HAP-1 (cell line): ENCODE data around the gene LRGUK.
A peak's percentile ranks its signal among the peaks of the same experiment; 100 is the strongest.
"Not testable (repeated sequence)": the region's sequence is repeated elsewhere in the genome, so short reads cannot be mapped to it uniquely, and the experiment has no call there.

Experiments used
- DNase-seq, 2 experiments: peaks; one replicate each; pipeline ENCODE4 v3.0.0-alpha.2; 2016 to 2020; ENCODE audit warnings: low spot score in 2 of 2
- H3K27me3 ChIP-seq: fragments of 250-450 bp; sonication (Bioruptor Pico); 2 replicates; pipeline ENCODE4 v1.5.1; 2020; ENCODE audit warnings: low read depth, mild to moderate bottlenecking, moderate library complexity
- H3K36me3 ChIP-seq: fragments of 250-450 bp; sonication (Bioruptor Pico); replicated peaks from 2 replicates; pipeline ENCODE4 v1.5.1; 2020; ENCODE audit warnings: mild to moderate bottlenecking
- H3K4me1 ChIP-seq: fragments of 250-450 bp; sonication (Bioruptor Pico); 2 replicates; pipeline ENCODE4 v1.5.1; 2020; ENCODE audit warnings: mild to moderate bottlenecking
- H3K4me3 ChIP-seq: fragments of 250-450 bp; sonication (Bioruptor Pico); 2 replicates; pipeline ENCODE4 v1.5.1; 2020; ENCODE audit warnings: mild to moderate bottlenecking, moderate library complexity
- H3K9me3 ChIP-seq: fragments of 250-450 bp; sonication (Bioruptor Pico); 2 replicates; pipeline ENCODE4 v1.5.1; 2020; ENCODE audit warnings: mild to moderate bottlenecking, moderate library complexity
- in situ Hi-C: fragments of 300-500 bp; cut with MboI; formaldehyde crosslinking; loops from 3 replicates; pipeline ENCODE4 v1.14.3; 2020; ENCODE audit warnings: low sequenced_read_pairs, inconsistent platforms, mixed read lengths

The LRGUK gene

GRCh38 chr7:134210227-134210626, 83.1 kb downstream of the LRGUK start:
- H3K36me3 ChIP-seq: no peaks in the 10 kb centered on the region
- H3K4me3 ChIP-seq: no peak overlapping the region
- in situ Hi-C loops: no loop called here
- no peaks in the 10 kb centered on the region for H3K4me1 ChIP-seq
- no peaks in the 10 kb centered on the region for H3K27me3 ChIP-seq
- H3K9me3 ChIP-seq: no peaks in the 10 kb centered on the region
- no peak for DNase-seq

- H3K36me3 ChIP-seq: no peaks in the 10 kb centered on the region
- in situ Hi-C loops: no loop called here
- no peak overlapping the region for H3K4me3 ChIP-seq
- H3K4me1 ChIP-seq: no peaks in the 10 kb centered on the region; the same call in 1 of the 2 replicates
- no peaks in the 10 kb centered on the region for H3K9me3 ChIP-seq
- DNase-seq: no peak
- no peaks in the 10 kb centered on the region for H3K27me3 ChIP-seq
These were observed 84.0 kb downstream of the LRGUK start for GRCh38 chr7:134210976-134211663.

DNA sequence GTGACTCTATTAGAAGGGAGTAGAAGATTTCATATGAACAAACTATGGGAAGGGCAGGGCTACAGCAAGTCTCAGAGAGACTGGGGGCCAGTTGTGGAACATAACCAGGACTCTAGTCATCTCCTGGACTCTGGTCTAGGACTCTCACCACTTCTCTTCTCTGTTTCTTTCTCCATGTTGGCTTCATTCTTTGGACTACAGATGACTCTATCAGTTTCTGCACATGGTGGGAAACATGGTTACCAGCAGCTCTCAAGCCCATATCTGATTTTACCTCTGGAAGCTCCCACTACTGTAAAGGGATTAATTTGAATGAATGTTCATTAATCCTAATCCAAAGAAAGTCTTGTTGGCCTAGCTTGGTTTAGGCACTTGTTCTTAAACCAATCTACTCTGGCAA, 84.7 kb downstream of the LRGUK start:
- no peaks in the 10 kb centered on the region for H3K9me3 ChIP-seq
- no peaks in the 10 kb centered on the region for H3K27me3 ChIP-seq
- DNase-seq: no peak
- in situ Hi-C loops: no loop called here
- H3K4me3 ChIP-seq: no peak overlapping the region
- no peaks in the 10 kb centered on the region for H3K36me3 ChIP-seq
- H3K4me1 ChIP-seq: no peaks in the 10 kb centered on the region; the same call in 1 of the 2 replicates

DNA sequence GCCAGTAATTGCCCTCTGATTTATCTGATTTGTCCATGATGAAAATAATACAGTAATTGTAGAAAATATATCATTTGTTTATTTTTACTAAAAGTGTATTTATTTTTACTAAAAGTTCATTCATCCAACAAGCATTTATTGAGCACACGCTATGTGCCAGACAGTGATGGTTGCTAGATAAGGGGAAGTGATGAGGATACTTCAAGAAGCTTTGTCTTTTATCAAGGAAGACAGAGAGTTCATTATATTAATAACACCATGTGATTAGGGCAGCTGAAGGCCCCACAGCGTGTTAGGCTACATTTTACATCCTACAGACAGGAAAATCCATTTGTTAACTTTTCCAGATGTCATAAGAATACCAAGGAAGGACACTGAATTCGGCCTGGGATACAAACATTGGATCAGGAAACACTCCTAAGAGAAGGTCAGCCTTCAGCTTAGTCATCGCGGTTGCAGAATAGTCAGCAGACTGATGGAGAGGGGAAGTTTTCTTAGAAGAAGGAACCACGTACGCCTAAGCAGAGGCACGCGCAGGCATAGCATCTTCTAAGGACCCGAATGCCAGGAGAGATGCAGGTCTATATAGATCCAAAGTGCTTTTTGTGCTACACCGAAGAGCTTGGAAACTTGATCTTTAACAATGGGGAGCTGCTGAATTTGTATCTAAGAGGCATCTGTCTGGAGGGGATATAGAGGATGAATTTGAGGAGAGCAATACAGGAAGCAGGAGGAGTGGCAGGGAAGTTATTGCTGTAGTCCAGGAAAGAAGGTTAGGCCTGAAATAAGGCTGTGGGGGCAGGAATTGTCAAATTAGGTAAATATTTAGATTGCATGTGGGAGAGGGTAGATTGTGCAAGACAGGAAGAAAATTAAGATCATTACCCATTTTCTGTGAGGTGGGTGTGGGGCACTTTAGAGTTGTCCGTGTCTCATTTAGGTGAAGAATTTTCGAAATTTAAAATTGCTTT, 85.7 kb downstream of the LRGUK start:
- DNase-seq: no peak
- in situ Hi-C loops: no loop called here

DNA sequence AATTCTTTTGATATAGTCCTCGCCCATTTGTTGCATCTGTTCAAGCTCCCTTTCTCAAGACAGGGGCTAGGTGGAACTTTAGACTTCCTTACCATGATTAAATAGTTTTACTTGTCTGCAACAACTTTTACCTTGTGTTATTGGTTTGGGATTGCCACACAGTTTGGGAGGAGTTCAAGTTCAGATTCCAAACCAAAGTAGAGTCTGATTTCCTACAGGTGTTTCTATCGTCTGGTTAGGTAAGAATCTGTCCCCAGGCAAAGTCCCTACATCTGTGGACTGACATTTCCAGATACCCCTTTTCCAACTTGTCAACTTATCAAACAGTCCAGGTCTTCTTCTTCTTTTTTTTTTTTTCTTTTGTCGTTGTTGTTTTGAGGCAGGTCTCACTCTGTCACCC, 93.1 kb downstream of the LRGUK start:
- H3K4me1 ChIP-seq: no peaks in the 10 kb centered on the region; the same call in 1 of the 2 replicates
- in situ Hi-C loops: no loop called here
- H3K4me3 ChIP-seq: no peak overlapping the region
- no peaks in the 10 kb centered on the region for H3K36me3 ChIP-seq
- H3K9me3 ChIP-seq: no peaks in the 10 kb centered on the region
- no peak for DNase-seq
- H3K27me3 ChIP-seq: 0 out of 2 replicates have a peak, but pooled peaks cover 5% of the 10 kb centered on the region

More for the DNA sequence above, 85.7 kb downstream of the LRGUK start:
- H3K4me3 ChIP-seq: no peak overlapping the region
- H3K9me3 ChIP-seq: no peaks in the 10 kb centered on the region
- no peaks in the 10 kb centered on the region for H3K27me3 ChIP-seq
- no peaks in the 10 kb centered on the region for H3K36me3 ChIP-seq
- H3K4me1 ChIP-seq: no peaks in the 10 kb centered on the region; the same call in 1 of the 2 replicates

- H3K27me3 ChIP-seq, in situ Hi-C loops, H3K9me3 ChIP-seq, H3K36me3 ChIP-seq, H3K4me3 ChIP-seq, H3K4me1 ChIP-seq, DNase-seq: not testable (repeated sequence)
These were observed 104.2 kb downstream of the LRGUK start for GRCh38 chr7:134231296-134231695.

- Histone ChIP-seq H3K9me3 (no peaks in the 10 kb centered on the region), H3K4me3 (no peak overlapping the region), H3K36me3 (no peaks in the 10 kb centered on the region), H3K27me3 (0 out of 2 replicates have a peak, but pooled peaks cover 5% of the 10 kb centered on the region), H3K4me1 (no peaks in the 10 kb centered on the region)
- no peak for DNase-seq
- in situ Hi-C loops: no loop called here
These were observed 107.1 kb downstream of the LRGUK start for GRCh38 chr7:134234216-134234615.

GRCh38 chr7:134245253-134245652, 118.1 kb downstream of the LRGUK start:
- in situ Hi-C loops: no loop called here
- H3K4me3 ChIP-seq: no peak overlapping the region
- no peaks in the 10 kb centered on the region for H3K27me3 ChIP-seq

GRCh38 chr7:134246347-134246746, 119.2 kb downstream of the LRGUK start:
- Histone ChIP-seq H3K4me3 (no peak overlapping the region), H3K4me1 (no peaks in the 10 kb centered on the region), H3K9me3 (no peaks in the 10 kb centered on the region), H3K27me3 (no peaks in the 10 kb centered on the region), H3K36me3 (no peaks in the 10 kb centered on the region)
- in situ Hi-C loops: no loop called here
- DNase-seq: no peak

More at GRCh38 chr7:134245253-134245652, 118.1 kb downstream of the LRGUK start:
- DNase-seq: no peak
- no peaks in the 10 kb centered on the region for H3K4me1 ChIP-seq
- no peaks in the 10 kb centered on the region for H3K9me3 ChIP-seq
- no peaks in the 10 kb centered on the region for H3K36me3 ChIP-seq

DNA sequence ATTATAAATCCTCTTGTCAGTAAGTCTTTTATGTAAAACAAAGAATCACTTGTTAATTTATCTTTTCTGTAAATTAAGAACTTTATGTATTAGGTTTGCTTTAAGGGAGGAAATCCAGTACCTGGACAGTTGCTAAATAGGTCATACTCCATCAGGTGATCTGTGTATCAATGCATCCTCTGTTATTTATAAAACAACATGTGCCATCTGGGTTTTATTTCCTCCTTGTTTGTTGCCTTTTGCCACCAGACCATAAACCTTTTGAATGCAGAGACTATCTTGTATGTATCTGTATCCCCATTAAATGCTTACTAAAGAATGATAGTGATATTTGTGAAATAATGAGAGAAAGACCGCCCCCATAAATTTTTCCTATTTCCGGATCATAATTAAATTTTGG, 119.6 kb downstream of the LRGUK start:
- Histone ChIP-seq H3K4me1 (no peaks in the 10 kb centered on the region), H3K4me3 (no peak overlapping the region), H3K27me3 (no peaks in the 10 kb centered on the region), H3K9me3 (no peaks in the 10 kb centered on the region), H3K36me3 (no peaks in the 10 kb centered on the region)
- in situ Hi-C loops: no loop called here
- no peak for DNase-seq

DNA sequence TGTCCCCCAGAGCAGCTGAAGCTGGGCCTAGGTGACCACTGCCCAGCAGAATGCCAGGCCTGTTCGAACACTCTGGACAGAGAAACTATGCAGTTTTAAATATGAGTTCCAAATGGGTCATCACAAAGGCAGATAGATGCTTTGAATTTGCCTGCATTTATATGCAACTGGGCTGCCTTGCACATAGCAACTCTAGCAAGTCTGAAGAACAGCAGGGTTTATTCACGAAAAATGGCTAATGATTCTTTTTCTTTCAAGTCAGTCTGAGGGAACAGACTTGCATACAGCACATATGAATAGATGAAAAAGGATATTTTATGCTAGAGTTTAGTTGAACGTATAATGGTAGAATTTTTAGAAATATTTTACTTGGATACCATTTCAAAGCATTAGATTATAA, 121.1 kb downstream of the LRGUK start:
- no peaks in the 10 kb centered on the region for H3K9me3 ChIP-seq
- DNase-seq: no peak
- no peaks in the 10 kb centered on the region for H3K27me3 ChIP-seq
- in situ Hi-C loops: no loop called here
- no peaks in the 10 kb centered on the region for H3K4me1 ChIP-seq
- H3K4me3 ChIP-seq: no peak overlapping the region
- H3K36me3 ChIP-seq: no peaks in the 10 kb centered on the region

DNA sequence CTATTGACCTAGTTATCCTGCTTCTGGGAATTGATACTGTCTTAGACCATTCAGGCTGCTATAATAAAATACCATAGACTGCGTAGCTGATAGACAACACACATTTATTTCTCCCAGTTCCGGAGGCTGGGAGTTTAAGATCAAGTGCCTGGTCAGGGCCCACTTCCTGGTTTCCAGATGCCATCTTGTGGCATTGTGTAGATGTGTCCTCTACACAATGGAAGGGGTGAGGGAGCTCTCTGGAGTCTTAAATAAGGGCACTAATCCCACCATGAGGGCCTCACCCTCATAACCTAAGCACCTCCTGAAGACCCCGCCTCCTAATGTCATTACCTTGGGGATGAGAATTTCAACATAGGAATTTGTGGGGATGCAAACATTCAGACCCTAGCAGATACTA, 127.2 kb downstream of the LRGUK start:
- no peaks in the 10 kb centered on the region for H3K9me3 ChIP-seq
- no peaks in the 10 kb centered on the region for H3K36me3 ChIP-seq
- no peaks in the 10 kb centered on the region for H3K27me3 ChIP-seq
- in situ Hi-C loops: no loop called here
- H3K4me3 ChIP-seq: no peak overlapping the region
- H3K4me1 ChIP-seq: no peaks in the 10 kb centered on the region
- DNase-seq: peak; percentile 14 to 33

DNA sequence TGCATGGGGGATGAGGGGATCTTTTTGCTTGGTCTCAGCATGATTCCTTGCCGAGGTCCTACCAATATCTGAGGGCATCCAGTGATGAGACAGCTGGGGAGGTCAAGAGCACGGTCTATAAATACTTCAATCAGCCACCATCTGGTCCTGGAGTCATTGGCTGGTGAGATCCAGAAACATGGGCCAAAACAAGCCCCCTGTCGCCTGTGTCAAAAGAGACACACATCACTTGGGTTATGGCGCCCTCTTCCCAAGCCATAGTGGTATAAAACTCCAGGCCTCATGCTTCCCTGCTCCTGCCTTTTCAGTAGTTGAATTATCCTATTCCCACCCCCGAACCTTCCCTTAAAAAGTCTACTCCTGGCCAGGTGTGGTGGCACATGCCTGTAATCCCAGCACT, 128.7 kb downstream of the LRGUK start:
- Histone ChIP-seq H3K9me3 (no peaks in the 10 kb centered on the region), H3K4me1 (no peaks in the 10 kb centered on the region), H3K27me3 (no peaks in the 10 kb centered on the region), H3K36me3 (no peaks in the 10 kb centered on the region), H3K4me3 (no peak overlapping the region)
- peak in 1 of 2 experiments; percentile 11 for DNase-seq
- in situ Hi-C loops: no loop called here

- no peak for DNase-seq
- H3K27me3 ChIP-seq: no peaks in the 10 kb centered on the region
- no peaks in the 10 kb centered on the region for H3K4me1 ChIP-seq
- in situ Hi-C loops: no loop called here
- H3K36me3 ChIP-seq: no peaks in the 10 kb centered on the region
- no peak overlapping the region for H3K4me3 ChIP-seq
- H3K9me3 ChIP-seq: no peaks in the 10 kb centered on the region
These were observed 135.2 kb downstream of the LRGUK start for GRCh38 chr7:134262322-134262721.
